ENCODE results near the gene UPK3B.
"Not testable (repeated sequence)": the region's sequence is repeated elsewhere in the genome, so short reads cannot be mapped to it uniquely, and the experiment has no call there.

The UPK3B gene

GRCh38 chr7:76480403-76481253 is 29.7 kb upstream of the UPK3B start:
- H3K36me3 Mint-ChIP-seq (ENCODE audit: low read depth); H3K27me3 Mint-ChIP-seq (ENCODE audit: low read depth); H3K9me3 Mint-ChIP-seq; H3K4me3 Mint-ChIP-seq; H3K27ac Mint-ChIP-seq; H3K4me1 Mint-ChIP-seq: not testable (repeated sequence)

GRCh38 chr7:76482660-76483059 is 27.7 kb upstream of the UPK3B start:
- H3K27ac Mint-ChIP-seq; H3K36me3 Mint-ChIP-seq (ENCODE audit: low read depth); H3K27me3 Mint-ChIP-seq (ENCODE audit: low read depth); H3K4me1 Mint-ChIP-seq; H3K9me3 Mint-ChIP-seq; H3K4me3 Mint-ChIP-seq: not testable (repeated sequence)

GRCh38 chr7:76483081-76483480 is 27.3 kb upstream of the UPK3B start:
- not testable (repeated sequence) for H3K27me3 Mint-ChIP-seq (ENCODE audit: low read depth); H3K27ac Mint-ChIP-seq; H3K36me3 Mint-ChIP-seq (ENCODE audit: low read depth); H3K4me1 Mint-ChIP-seq; H3K9me3 Mint-ChIP-seq; H3K4me3 Mint-ChIP-seq

- H3K4me3 Mint-ChIP-seq; H3K4me1 Mint-ChIP-seq; H3K27ac Mint-ChIP-seq; H3K27me3 Mint-ChIP-seq (ENCODE audit: low read depth); H3K36me3 Mint-ChIP-seq (ENCODE audit: low read depth); H3K9me3 Mint-ChIP-seq: not testable (repeated sequence)
Observed at GRCh38 chr7:76484456-76484855, 25.9 kb upstream of the UPK3B start.

- H3K27me3 Mint-ChIP-seq (ENCODE audit: low read depth); H3K4me1 Mint-ChIP-seq; H3K36me3 Mint-ChIP-seq (ENCODE audit: low read depth); H3K27ac Mint-ChIP-seq; H3K4me3 Mint-ChIP-seq; H3K9me3 Mint-ChIP-seq: not testable (repeated sequence)
Observed at GRCh38 chr7:76485822-76486610, 24.3 kb upstream of the UPK3B start.

GRCh38 chr7:76486618-76487017 is 23.7 kb upstream of the UPK3B start:
- not testable (repeated sequence) for H3K27ac Mint-ChIP-seq; H3K27me3 Mint-ChIP-seq (ENCODE audit: low read depth); H3K36me3 Mint-ChIP-seq (ENCODE audit: low read depth); H3K9me3 Mint-ChIP-seq; H3K4me1 Mint-ChIP-seq; H3K4me3 Mint-ChIP-seq

GRCh38 chr7:76487969-76488368 is 22.4 kb upstream of the UPK3B start:
- not testable (repeated sequence) for H3K4me1 Mint-ChIP-seq; H3K36me3 Mint-ChIP-seq (ENCODE audit: low read depth); H3K9me3 Mint-ChIP-seq; H3K4me3 Mint-ChIP-seq; H3K27ac Mint-ChIP-seq; H3K27me3 Mint-ChIP-seq (ENCODE audit: low read depth)

GRCh38 chr7:76492139-76492538 is 18.2 kb upstream of the UPK3B start:
- not testable (repeated sequence) for H3K4me3 Mint-ChIP-seq; H3K27ac Mint-ChIP-seq; H3K27me3 Mint-ChIP-seq (ENCODE audit: low read depth); H3K4me1 Mint-ChIP-seq; H3K9me3 Mint-ChIP-seq; H3K36me3 Mint-ChIP-seq (ENCODE audit: low read depth)

- not testable (repeated sequence) for H3K4me1 Mint-ChIP-seq; H3K36me3 Mint-ChIP-seq (ENCODE audit: low read depth); H3K27ac Mint-ChIP-seq; H3K27me3 Mint-ChIP-seq (ENCODE audit: low read depth); H3K9me3 Mint-ChIP-seq; H3K4me3 Mint-ChIP-seq
Observed at GRCh38 chr7:76495717-76496116, 14.6 kb upstream of the UPK3B start.

GRCh38 chr7:76497918-76498582 is 12.3 kb upstream of the UPK3B start:
- not testable (repeated sequence) for H3K4me3 Mint-ChIP-seq; H3K27ac Mint-ChIP-seq; H3K27me3 Mint-ChIP-seq (ENCODE audit: low read depth); H3K9me3 Mint-ChIP-seq; H3K36me3 Mint-ChIP-seq (ENCODE audit: low read depth); H3K4me1 Mint-ChIP-seq

- H3K9me3 Mint-ChIP-seq; H3K4me3 Mint-ChIP-seq; H3K27me3 Mint-ChIP-seq (ENCODE audit: low read depth); H3K36me3 Mint-ChIP-seq (ENCODE audit: low read depth); H3K27ac Mint-ChIP-seq; H3K4me1 Mint-ChIP-seq: not testable (repeated sequence)
Observed at GRCh38 chr7:76498583-76499200, 11.7 kb upstream of the UPK3B start.

- not testable (repeated sequence) for H3K4me3 Mint-ChIP-seq; H3K9me3 Mint-ChIP-seq; H3K36me3 Mint-ChIP-seq (ENCODE audit: low read depth); H3K4me1 Mint-ChIP-seq; H3K27me3 Mint-ChIP-seq (ENCODE audit: low read depth); H3K27ac Mint-ChIP-seq
Observed at GRCh38 chr7:76499201-76499923, 11.0 kb upstream of the UPK3B start.

- H3K27me3 Mint-ChIP-seq (ENCODE audit: low read depth); H3K4me3 Mint-ChIP-seq; H3K36me3 Mint-ChIP-seq (ENCODE audit: low read depth); H3K4me1 Mint-ChIP-seq; H3K9me3 Mint-ChIP-seq; H3K27ac Mint-ChIP-seq: not testable (repeated sequence)
Observed at GRCh38 chr7:76499924-76500241, 10.5 kb upstream of the UPK3B start.

- not testable (repeated sequence) for H3K4me3 Mint-ChIP-seq; H3K36me3 Mint-ChIP-seq (ENCODE audit: low read depth); H3K27me3 Mint-ChIP-seq (ENCODE audit: low read depth); H3K4me1 Mint-ChIP-seq; H3K9me3 Mint-ChIP-seq; H3K27ac Mint-ChIP-seq
Observed at GRCh38 chr7:76502224-76502623, 8.1 kb upstream of the UPK3B start.

All from nephron (organoid).